ES-I3 (cell line): ENCODE results near the gene MLKL.
A peak's percentile ranks its signal among the peaks of the same experiment; 100 is the strongest.
"Not testable (repeated sequence)": the region's sequence is repeated elsewhere in the genome, so short reads cannot be mapped to it uniquely, and the experiment has no call there.

Experiments
- H3K36me3 ChIP-seq: 2 replicates; pipeline ENCODE4 v1.6.1; 2013; ENCODE audit warnings: mild to moderate bottlenecking, low read length, control low read depth, moderate library complexity; ENCODE audit not compliant: insufficient read depth
- H3K4me1 ChIP-seq: 2 replicates; pipeline ENCODE4 v1.6.1; 2013; ENCODE audit warnings: mild to moderate bottlenecking, control low read depth, low read length; ENCODE audit not compliant: insufficient read depth
- H3K9ac ChIP-seq: 2 replicates; pipeline ENCODE4 v1.6.1; 2013; ENCODE audit warnings: low read depth, mild to moderate bottlenecking, low read length, moderate library complexity
- H3K9me3 ChIP-seq: 2 replicates; pipeline ENCODE4 v1.6.1; 2013; ENCODE audit warnings: mild to moderate bottlenecking, low read length, moderate library complexity; ENCODE audit not compliant: control insufficient read depth, insufficient read depth

MLKL gene

GRCh38 chr16:74723256-74723655, 22.6 kb upstream of the MLKL start:
- peaks cover 3% of the 10 kb centered on the region; the same call in 1 of the 2 replicates for H3K4me1 ChIP-seq
- no peak overlapping the region for H3K9ac ChIP-seq
- H3K9me3 ChIP-seq, result no peaks in the 10 kb centered on the region
- H3K36me3 ChIP-seq, result no peaks in the 10 kb centered on the region

GRCh38 chr16:74722156-74722555, 21.5 kb upstream of the MLKL start:
- H3K9ac ChIP-seq, H3K36me3 ChIP-seq, H3K9me3 ChIP-seq, H3K4me1 ChIP-seq: not testable (repeated sequence)

GRCh38 chr16:74721716-74722115, 21.1 kb upstream of the MLKL start:
- H3K9ac ChIP-seq, result no peak overlapping the region
- no peaks in the 10 kb centered on the region for H3K9me3 ChIP-seq
- peaks cover 3% of the 10 kb centered on the region; the same call in 1 of the 2 replicates for H3K4me1 ChIP-seq
- no peaks in the 10 kb centered on the region for H3K36me3 ChIP-seq

- Histone ChIP-seq H3K36me3 (no peaks in the 10 kb centered on the region), H3K4me1 (peaks cover 3% of the 10 kb centered on the region; the same call in 1 of the 2 replicates), H3K9me3 (no peaks in the 10 kb centered on the region), H3K9ac (no peak overlapping the region)
Observed at GRCh38 chr16:74720579-74720978, 19.9 kb upstream of the MLKL start.

GRCh38 chr16:74718741-74719610, 18.3 kb upstream of the MLKL start:
- H3K9me3 ChIP-seq, result no peaks in the 10 kb centered on the region
- H3K9ac ChIP-seq, result no peak overlapping the region
- no peaks in the 10 kb centered on the region for H3K36me3 ChIP-seq
- no peaks in the 10 kb centered on the region for H3K4me1 ChIP-seq

- no peak overlapping the region for H3K9ac ChIP-seq
- H3K9me3 ChIP-seq, result no peaks in the 10 kb centered on the region
- no peaks in the 10 kb centered on the region for H3K4me1 ChIP-seq
- H3K36me3 ChIP-seq, result no peaks in the 10 kb centered on the region
Observed at GRCh38 chr16:74718140-74718539, 17.5 kb upstream of the MLKL start.

- no peaks in the 10 kb centered on the region for H3K36me3 ChIP-seq
- no peaks in the 10 kb centered on the region for H3K4me1 ChIP-seq
- H3K9me3 ChIP-seq, result no peaks in the 10 kb centered on the region
- no peak overlapping the region for H3K9ac ChIP-seq
Observed at GRCh38 chr16:74717367-74717766, 16.7 kb upstream of the MLKL start.

- no peak overlapping the region for H3K9ac ChIP-seq
- H3K4me1 ChIP-seq, result no peaks in the 10 kb centered on the region
- H3K36me3 ChIP-seq, result no peaks in the 10 kb centered on the region
Observed at GRCh38 chr16:74716355-74716754, 15.7 kb upstream of the MLKL start.

GRCh38 chr16:74713876-74714275, 13.2 kb upstream of the MLKL start:
- no peaks in the 10 kb centered on the region for H3K4me1 ChIP-seq

More at GRCh38 chr16:74716355-74716754, 15.7 kb upstream of the MLKL start:
- no peaks in the 10 kb centered on the region for H3K9me3 ChIP-seq

GRCh38 chr16:74713325-74713724, 12.7 kb upstream of the MLKL start:
- H3K4me1 ChIP-seq, result no peaks in the 10 kb centered on the region
- H3K9ac ChIP-seq, result no peak overlapping the region
- no peaks in the 10 kb centered on the region for H3K36me3 ChIP-seq
- no peaks in the 10 kb centered on the region for H3K9me3 ChIP-seq

More at GRCh38 chr16:74713876-74714275, 13.2 kb upstream of the MLKL start:
- H3K36me3 ChIP-seq, result no peaks in the 10 kb centered on the region
- H3K9me3 ChIP-seq, result no peaks in the 10 kb centered on the region
- no peak overlapping the region for H3K9ac ChIP-seq

- Histone ChIP-seq H3K4me1 (no peaks in the 10 kb centered on the region), H3K36me3 (no peaks in the 10 kb centered on the region), H3K9ac (no peak overlapping the region), H3K9me3 (no peaks in the 10 kb centered on the region)
Observed at GRCh38 chr16:74711938-74712337, 11.3 kb upstream of the MLKL start.

- H3K36me3 ChIP-seq, result no peaks in the 10 kb centered on the region
- H3K9me3 ChIP-seq, result no peaks in the 10 kb centered on the region
Observed at GRCh38 chr16:74710401-74710800, 9.7 kb upstream of the MLKL start.

GRCh38 chr16:74709441-74709877, 8.8 kb upstream of the MLKL start:
- no peaks in the 10 kb centered on the region for H3K9me3 ChIP-seq
- H3K9ac ChIP-seq, result no peak overlapping the region
- no peaks in the 10 kb centered on the region for H3K4me1 ChIP-seq
- no peaks in the 10 kb centered on the region for H3K36me3 ChIP-seq

More at GRCh38 chr16:74710401-74710800, 9.7 kb upstream of the MLKL start:
- no peaks in the 10 kb centered on the region for H3K4me1 ChIP-seq
- no peak overlapping the region for H3K9ac ChIP-seq

- H3K4me1 ChIP-seq, result 0 out of 2 replicates have a peak, but pooled peaks cover 6% of the 10 kb centered on the region
- H3K9me3 ChIP-seq, result no peaks in the 10 kb centered on the region
- no peaks in the 10 kb centered on the region for H3K36me3 ChIP-seq
- peak overlapping the region; percentile 64 for H3K9ac ChIP-seq
Observed at GRCh38 chr16:74700116-74700437, 585 bp downstream of the MLKL start.

- H3K9ac ChIP-seq, result peak overlapping the region; percentile 64; the same call in 1 of the 2 replicates
- no peaks in the 10 kb centered on the region for H3K9me3 ChIP-seq
- no peaks in the 10 kb centered on the region for H3K36me3 ChIP-seq
- 0 out of 2 replicates have a peak, but pooled peaks cover 6% of the 10 kb centered on the region for H3K4me1 ChIP-seq
Observed at GRCh38 chr16:74699666-74700065, 996 bp downstream of the MLKL start.
